ENCODE results near the gene ARHGEF37. TPM values are rescaled to one million over a fixed set of nuclear protein-coding genes. Genes with fewer than 3 reads are reported as not detected.

The ARHGEF37 gene
- total and polyA plus RNA-seq, 9 of the 15 experiments (the other 6 are each of a cell fraction or from before 2014, with no cell fraction given): 0.01 to 0.27 (median 0.05) TPM

- ATAC-seq: peak; percentile 88
- intact Hi-C loops (cut with micrococcal nuclease): no loop called here
- TF ChIP-seq ATF7 (IDR thresholded peaks at IDR 0.05) (peak; percentile 66; the same call in 1 of the 2 replicates), ASH1L (IDR thresholded peaks at IDR 0.05; ENCODE audit: borderline replicate concordance, low read depth, partially characterized antibody) (no peak), L3MBTL2 (IDR thresholded peaks at IDR 0.05) (no peak), RBM39 (optimal IDR thresholded peaks at IDR 0.05; ENCODE audit: low read depth, low read length) (no peak), MAFF (IDR thresholded peaks at IDR 0.05; ENCODE audit: low read length) (peak; percentile 97), SUPT5H (IDR thresholded peaks at IDR 0.05) (no peak), ZNF408 (CRISPR knock-in tag; IDR thresholded peaks at IDR 0.05; ENCODE audit: low read depth) (no peak), ZNF695 (CRISPR knock-in tag; IDR thresholded peaks at IDR 0.05) (0 out of 2 replicates have a peak, but pooled peaks have one; percentile 48), HDAC8 (tag; IDR thresholded peaks at IDR 0.05) (no peak), DMBX1 (CRISPR knock-in tag; IDR thresholded peaks at IDR 0.05; ENCODE audit: borderline replicate concordance) (no peak), E2F3 (CRISPR knock-in tag; IDR thresholded peaks at IDR 0.05) (no peak), NCOA1 (IDR thresholded peaks at IDR 0.05; ENCODE audit: low read depth) (no peak), POU5F1 (IDR thresholded peaks at IDR 0.05; ENCODE audit: borderline replicate concordance, low read depth, low read length, partially characterized antibody) (no peak)
- TF ChIP-seq, protein P1, sequence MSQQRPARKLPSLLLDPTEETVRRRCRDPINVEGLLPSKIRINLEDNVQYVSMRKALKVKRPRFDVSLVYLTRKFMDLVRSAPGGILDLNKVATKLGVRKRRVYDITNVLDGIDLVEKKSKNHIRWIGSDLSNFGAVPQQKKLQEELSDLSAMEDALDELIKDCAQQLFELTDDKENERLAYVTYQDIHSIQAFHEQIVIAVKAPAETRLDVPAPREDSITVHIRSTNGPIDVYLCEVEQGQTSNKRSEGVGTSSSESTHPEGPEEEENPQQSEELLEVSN (IDR thresholded peaks at IDR 0.05; ENCODE audit: borderline replicate concordance in 1 of 2, extremely low read depth in 1 of 2, insufficient read depth in 1 of 2, insufficient read length in 1 of 2, low read depth in 1 of 2, low read length in 1 of 2, poor library complexity in 1 of 2, severe bottlenecking in 1 of 2): no peak
- TF ChIP-seq, protein P2, sequence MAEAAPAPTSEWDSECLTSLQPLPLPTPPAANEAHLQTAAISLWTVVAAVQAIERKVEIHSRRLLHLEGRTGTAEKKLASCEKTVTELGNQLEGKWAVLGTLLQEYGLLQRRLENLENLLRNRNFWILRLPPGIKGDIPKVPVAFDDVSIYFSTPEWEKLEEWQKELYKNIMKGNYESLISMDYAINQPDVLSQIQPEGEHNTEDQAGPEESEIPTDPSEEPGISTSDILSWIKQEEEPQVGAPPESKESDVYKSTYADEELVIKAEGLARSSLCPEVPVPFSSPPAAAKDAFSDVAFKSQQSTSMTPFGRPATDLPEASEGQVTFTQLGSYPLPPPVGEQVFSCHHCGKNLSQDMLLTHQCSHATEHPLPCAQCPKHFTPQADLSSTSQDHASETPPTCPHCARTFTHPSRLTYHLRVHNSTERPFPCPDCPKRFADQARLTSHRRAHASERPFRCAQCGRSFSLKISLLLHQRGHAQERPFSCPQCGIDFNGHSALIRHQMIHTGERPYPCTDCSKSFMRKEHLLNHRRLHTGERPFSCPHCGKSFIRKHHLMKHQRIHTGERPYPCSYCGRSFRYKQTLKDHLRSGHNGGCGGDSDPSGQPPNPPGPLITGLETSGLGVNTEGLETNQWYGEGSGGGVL (CRISPR knock-in tag; IDR thresholded peaks at IDR 0.05): no peak
- TF ChIP-seq, protein P3, sequence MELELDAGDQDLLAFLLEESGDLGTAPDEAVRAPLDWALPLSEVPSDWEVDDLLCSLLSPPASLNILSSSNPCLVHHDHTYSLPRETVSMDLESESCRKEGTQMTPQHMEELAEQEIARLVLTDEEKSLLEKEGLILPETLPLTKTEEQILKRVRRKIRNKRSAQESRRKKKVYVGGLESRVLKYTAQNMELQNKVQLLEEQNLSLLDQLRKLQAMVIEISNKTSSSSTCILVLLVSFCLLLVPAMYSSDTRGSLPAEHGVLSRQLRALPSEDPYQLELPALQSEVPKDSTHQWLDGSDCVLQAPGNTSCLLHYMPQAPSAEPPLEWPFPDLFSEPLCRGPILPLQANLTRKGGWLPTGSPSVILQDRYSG (tag; conservative IDR thresholded peaks at IDR 0.05; ENCODE audit: low read depth): no peak
Measured at GRCh38 chr5:149632311-149633251, 51.3 kb downstream of the ARHGEF37 start.

More at GRCh38 chr5:149632311-149633251, 51.3 kb downstream of the ARHGEF37 start:
- 2% methylated on average over 12 of the region's 12 CpGs for WGBS (ENCODE audit: insufficient coverage, low coverage, missing lambda C conversion rate)
- no peaks in the 10 kb centered on the region for H4K20me1 ChIP-seq (replicated peaks; ENCODE audit: control insufficient read depth, insufficient read depth, low read length)
- BruUV-seq (replicated peaks): no TSS peak
- POLR2A ChIA-PET: interaction anchor here (0.6 to 1.4 kb wide), 9 partner anchors 10 to 368 kb away, joined by 3 to 7 read pairs (median 3); partner anchors contain the start of genes HMGXB3 and TIGD6
- no peaks in the 10 kb centered on the region for H3K27me3 ChIP-seq (ENCODE audit: control insufficient read depth in 2 of 2, insufficient read depth in 2 of 2, low read length in 2 of 2)
- peak; percentile 85 to 91 (median 86) for DNase-seq (ENCODE audit: extremely low read depth in 1 of 4, low spot score in 3 of 4)
- no peaks in the 10 kb centered on the region for H3K9me1 ChIP-seq (ENCODE audit: control insufficient read depth, insufficient read depth, low read length)
- CTCF ChIA-PET (ENCODE audit: low intra/inter-chr PET ratio): interaction anchor here (0.6 to 1.9 kb wide), 2 partner anchors 196 to 220 kb away, joined by 3 to 5 read pairs; no protein-coding TSS in a partner anchor
- H2AFZ ChIP-seq (ENCODE audit: low read depth, low read length): peak overlapping the region; percentile 81
- H3K9ac ChIP-seq (ENCODE audit: insufficient read depth in 1 of 2, low read depth in 2 of 2, low read length in 2 of 2): peak overlapping the region; percentile 52 to 80
- H3K4me2 ChIP-seq (ENCODE audit: insufficient read depth, low read length): peak overlapping the region; percentile 69
- FAIRE-seq: peak; percentile 95
- H3K4me3 ChIP-seq: no peak overlapping the region
- H3K27ac ChIP-seq (ENCODE audit: extremely low read depth, low read depth, low read length): peak overlapping the region; percentile 78
- in situ Hi-C loops (cut with MboI): loop anchor here (10.0 kb wide), 1 partner anchor 582 kb away; no protein-coding TSS in a partner anchor
- no peaks in the 10 kb centered on the region for H3K9me3 ChIP-seq (replicated peaks; ENCODE audit: control insufficient read depth, insufficient read depth, low read depth, low read length)
- no peaks in the 10 kb centered on the region for H3K79me2 ChIP-seq (ENCODE audit: control insufficient read depth, insufficient read depth, low read length)
- peaks cover 23 to 26% of the 10 kb centered on the region in 2 experiments for H3K4me1 ChIP-seq (replicated peaks in 1 of 2; ENCODE audit: control insufficient read depth in 2 of 2, insufficient read depth in 2 of 2, low read length in 2 of 2)
- H3K36me3 ChIP-seq (ENCODE audit: control insufficient read depth, insufficient read depth, low read length): no peaks in the 10 kb centered on the region

All from K562 (cell line).